SK-N-SH (cell line): ENCODE data around the gene IPCEF1.

ENCODE experiments used
- CTCF ChIP-seq: fragments of 200-600 bp; sonication (generic); IDR thresholded peaks from 2 replicates; pipeline ENCODE4 v1.6.1; 2017; ENCODE audit warnings: antibody characterized with exemption, mild to moderate bottlenecking, moderate library complexity
- EZH2phosphoT487 ChIP-seq: fragments of 200-600 bp; sonication (generic); IDR thresholded peaks from 2 replicates; pipeline ENCODE4 v1.6.1; 2017; ENCODE audit warnings: low read depth, mixed run types, mild to moderate bottlenecking, antibody characterized with exemption, moderate library complexity, borderline replicate concordance
- GABPA ChIP-seq: IDR thresholded peaks from 2 replicates; pipeline ENCODE4 v1.4.0; 2012; ENCODE audit warnings: low read depth, mild to moderate bottlenecking
- POLR2AphosphoS5 ChIP-seq: IDR thresholded peaks from 2 replicates; pipeline ENCODE4 v1.6.1; 2012; ENCODE audit warnings: low read depth, low read length
- RAD21 ChIP-seq: IDR thresholded peaks from 2 replicates; pipeline ENCODE4 v1.6.1; 2012; ENCODE audit warnings: mild to moderate bottlenecking, low read length
- RXRA ChIP-seq: IDR thresholded peaks from 2 replicates; pipeline ENCODE4 v1.4.0; 2012; ENCODE audit warnings: low read depth, mild to moderate bottlenecking, borderline replicate concordance
- SIN3A ChIP-seq: IDR thresholded peaks from 2 replicates; pipeline ENCODE4 v1.6.1; 2012; ENCODE audit warnings: low read depth, mild to moderate bottlenecking, low read length, moderate library complexity, borderline replicate concordance
- TAF1 ChIP-seq: IDR thresholded peaks from 2 replicates; pipeline ENCODE4 v1.6.1; 2012; ENCODE audit warnings: low read depth, mild to moderate bottlenecking, low read length, moderate library complexity, borderline replicate concordance
- YY1 ChIP-seq: IDR thresholded peaks from 2 replicates; pipeline ENCODE4 v1.4.0; 2012; ENCODE audit warnings: low read depth, mild to moderate bottlenecking
- TF ChIP-seq, protein P1 (sequence below): IDR thresholded peaks from 2 replicates; pipeline ENCODE4 v1.4.0; 2012; ENCODE audit warnings: low read depth, borderline replicate concordance

DNA sequence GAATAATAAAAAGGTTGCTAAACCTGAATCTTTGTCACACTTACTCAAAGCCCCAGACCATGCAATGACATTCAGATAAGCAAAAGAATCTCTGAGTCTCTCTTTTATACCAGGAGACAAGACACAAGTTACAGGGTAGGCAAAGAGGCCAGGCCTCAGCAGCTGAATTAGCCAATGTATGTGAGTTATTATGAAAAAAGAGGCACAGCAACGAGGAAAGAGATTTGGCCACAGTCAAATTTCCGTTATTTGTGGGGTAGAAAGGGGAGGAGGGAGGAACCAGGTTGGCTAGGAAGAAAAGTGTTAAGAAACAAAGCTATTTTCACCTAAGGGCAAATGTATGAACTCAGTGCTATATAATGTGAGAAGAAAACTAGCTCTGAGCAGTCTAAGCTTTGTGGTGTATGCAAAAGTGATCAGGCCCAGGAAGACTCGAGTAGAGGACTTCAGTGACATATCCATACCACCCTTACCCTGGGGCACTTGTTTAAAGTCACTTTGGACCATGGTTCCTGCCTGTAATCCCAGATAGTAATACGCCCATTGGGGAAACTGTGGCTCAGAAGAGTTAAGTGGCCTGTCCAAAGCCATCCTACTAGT, 19.1 kb downstream of the IPCEF1 start:
- TF ChIP-seq YY1 (no peak), CTCF (no peak), GABPA (no peak), EZH2phosphoT487 (no peak), POLR2AphosphoS5 (no peak), SIN3A (no peak), RAD21 (no peak), RXRA (no peak), TAF1 (no peak)
- TF ChIP-seq, protein P1, sequence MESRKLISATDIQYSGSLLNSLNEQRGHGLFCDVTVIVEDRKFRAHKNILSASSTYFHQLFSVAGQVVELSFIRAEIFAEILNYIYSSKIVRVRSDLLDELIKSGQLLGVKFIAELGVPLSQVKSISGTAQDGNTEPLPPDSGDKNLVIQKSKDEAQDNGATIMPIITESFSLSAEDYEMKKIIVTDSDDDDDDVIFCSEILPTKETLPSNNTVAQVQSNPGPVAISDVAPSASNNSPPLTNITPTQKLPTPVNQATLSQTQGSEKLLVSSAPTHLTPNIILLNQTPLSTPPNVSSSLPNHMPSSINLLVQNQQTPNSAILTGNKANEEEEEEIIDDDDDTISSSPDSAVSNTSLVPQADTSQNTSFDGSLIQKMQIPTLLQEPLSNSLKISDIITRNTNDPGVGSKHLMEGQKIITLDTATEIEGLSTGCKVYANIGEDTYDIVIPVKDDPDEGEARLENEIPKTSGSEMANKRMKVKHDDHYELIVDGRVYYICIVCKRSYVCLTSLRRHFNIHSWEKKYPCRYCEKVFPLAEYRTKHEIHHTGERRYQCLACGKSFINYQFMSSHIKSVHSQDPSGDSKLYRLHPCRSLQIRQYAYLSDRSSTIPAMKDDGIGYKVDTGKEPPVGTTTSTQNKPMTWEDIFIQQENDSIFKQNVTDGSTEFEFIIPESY = no peak
